Panc1 (cell line): ENCODE results near the gene SLC25A22.

Experiments used
- POLR2AphosphoS5 ChIP-seq: IDR thresholded peaks from 2 replicates; pipeline ENCODE4 v1.6.1; 2012; ENCODE audit warnings: mild to moderate bottlenecking, low read depth, low read length, moderate library complexity
- SIN3A ChIP-seq: IDR thresholded peaks from 2 replicates; pipeline ENCODE4 v1.6.1; 2012; ENCODE audit warnings: low read depth, mild to moderate bottlenecking, low read length, moderate library complexity, borderline replicate concordance; ENCODE audit not compliant: insufficient read depth
- TCF7L2 ChIP-seq: IDR thresholded peaks from 2 replicates; pipeline ENCODE4 v1.6.1; 2011; ENCODE audit warnings: mild to moderate bottlenecking, low read depth, low read length, inconsistent platforms
- TF ChIP-seq, protein P1 (sequence below): fragments of 450-650 bp; IDR thresholded peaks from 2 replicates; pipeline ENCODE4 v1.5.1; 2017; ENCODE audit warnings: mild to moderate bottlenecking
- TF ChIP-seq, protein P2 (sequence below), 2 experiments: IDR thresholded peaks; 2 replicates each; pipeline ENCODE4 v1.6.1; 2011 to 2012; ENCODE audit warnings: low read depth in 2 of 2, control low read depth in 1 of 2, low read length in 1 of 2, mild to moderate bottlenecking in 1 of 2, moderate library complexity in 1 of 2; ENCODE audit not compliant: insufficient read depth in 1 of 2

DNA sequence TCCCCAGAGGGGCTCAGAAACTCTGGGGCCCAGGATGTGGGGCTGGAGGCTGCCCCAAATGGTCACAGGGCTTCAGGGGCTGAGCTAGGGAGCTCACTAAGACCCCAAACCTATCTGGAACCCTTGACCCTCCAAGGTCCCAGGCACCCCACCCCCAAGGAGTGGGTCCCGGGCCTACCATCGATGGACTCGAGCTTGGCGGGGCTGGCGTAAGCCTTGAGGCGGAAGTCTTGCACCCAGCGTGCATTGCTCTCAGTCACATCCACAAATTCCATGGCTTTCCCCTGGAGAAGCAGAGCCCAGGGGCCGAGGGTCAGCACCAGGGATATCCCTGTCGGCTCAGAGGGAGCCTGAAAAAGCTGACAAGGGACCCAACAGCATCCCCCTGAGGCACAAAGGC is 24.3 kb downstream of the SLC25A22 start:
- TF ChIP-seq SIN3A (no peak), POLR2AphosphoS5 (no peak), TCF7L2 (no peak)
- TF ChIP-seq, protein P1, sequence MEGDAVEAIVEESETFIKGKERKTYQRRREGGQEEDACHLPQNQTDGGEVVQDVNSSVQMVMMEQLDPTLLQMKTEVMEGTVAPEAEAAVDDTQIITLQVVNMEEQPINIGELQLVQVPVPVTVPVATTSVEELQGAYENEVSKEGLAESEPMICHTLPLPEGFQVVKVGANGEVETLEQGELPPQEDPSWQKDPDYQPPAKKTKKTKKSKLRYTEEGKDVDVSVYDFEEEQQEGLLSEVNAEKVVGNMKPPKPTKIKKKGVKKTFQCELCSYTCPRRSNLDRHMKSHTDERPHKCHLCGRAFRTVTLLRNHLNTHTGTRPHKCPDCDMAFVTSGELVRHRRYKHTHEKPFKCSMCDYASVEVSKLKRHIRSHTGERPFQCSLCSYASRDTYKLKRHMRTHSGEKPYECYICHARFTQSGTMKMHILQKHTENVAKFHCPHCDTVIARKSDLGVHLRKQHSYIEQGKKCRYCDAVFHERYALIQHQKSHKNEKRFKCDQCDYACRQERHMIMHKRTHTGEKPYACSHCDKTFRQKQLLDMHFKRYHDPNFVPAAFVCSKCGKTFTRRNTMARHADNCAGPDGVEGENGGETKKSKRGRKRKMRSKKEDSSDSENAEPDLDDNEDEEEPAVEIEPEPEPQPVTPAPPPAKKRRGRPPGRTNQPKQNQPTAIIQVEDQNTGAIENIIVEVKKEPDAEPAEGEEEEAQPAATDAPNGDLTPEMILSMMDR: no peak
- TF ChIP-seq, protein P2, sequence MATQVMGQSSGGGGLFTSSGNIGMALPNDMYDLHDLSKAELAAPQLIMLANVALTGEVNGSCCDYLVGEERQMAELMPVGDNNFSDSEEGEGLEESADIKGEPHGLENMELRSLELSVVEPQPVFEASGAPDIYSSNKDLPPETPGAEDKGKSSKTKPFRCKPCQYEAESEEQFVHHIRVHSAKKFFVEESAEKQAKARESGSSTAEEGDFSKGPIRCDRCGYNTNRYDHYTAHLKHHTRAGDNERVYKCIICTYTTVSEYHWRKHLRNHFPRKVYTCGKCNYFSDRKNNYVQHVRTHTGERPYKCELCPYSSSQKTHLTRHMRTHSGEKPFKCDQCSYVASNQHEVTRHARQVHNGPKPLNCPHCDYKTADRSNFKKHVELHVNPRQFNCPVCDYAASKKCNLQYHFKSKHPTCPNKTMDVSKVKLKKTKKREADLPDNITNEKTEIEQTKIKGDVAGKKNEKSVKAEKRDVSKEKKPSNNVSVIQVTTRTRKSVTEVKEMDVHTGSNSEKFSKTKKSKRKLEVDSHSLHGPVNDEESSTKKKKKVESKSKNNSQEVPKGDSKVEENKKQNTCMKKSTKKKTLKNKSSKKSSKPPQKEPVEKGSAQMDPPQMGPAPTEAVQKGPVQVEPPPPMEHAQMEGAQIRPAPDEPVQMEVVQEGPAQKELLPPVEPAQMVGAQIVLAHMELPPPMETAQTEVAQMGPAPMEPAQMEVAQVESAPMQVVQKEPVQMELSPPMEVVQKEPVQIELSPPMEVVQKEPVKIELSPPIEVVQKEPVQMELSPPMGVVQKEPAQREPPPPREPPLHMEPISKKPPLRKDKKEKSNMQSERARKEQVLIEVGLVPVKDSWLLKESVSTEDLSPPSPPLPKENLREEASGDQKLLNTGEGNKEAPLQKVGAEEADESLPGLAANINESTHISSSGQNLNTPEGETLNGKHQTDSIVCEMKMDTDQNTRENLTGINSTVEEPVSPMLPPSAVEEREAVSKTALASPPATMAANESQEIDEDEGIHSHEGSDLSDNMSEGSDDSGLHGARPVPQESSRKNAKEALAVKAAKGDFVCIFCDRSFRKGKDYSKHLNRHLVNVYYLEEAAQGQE (IDR thresholded peaks at IDR 0.05; ENCODE audit: insufficient read depth in 1 of 2, low read depth in 2 of 2, low read length in 1 of 2): no peak
